ENCODE measurements around the gene RET.

Gene RET

GRCh38 chr10:43113201-43114087 lies 36.6 kb downstream of the RET start:
- H3K9me3 ChIP-seq (ENCODE audit: control insufficient read depth, low read length), result no peaks in the 10 kb centered on the region
- H2AFZ ChIP-seq, result no peak overlapping the region
- H3K79me2 ChIP-seq, result no peaks in the 10 kb centered on the region
- no peak overlapping the region for H3K27ac ChIP-seq
- no peaks in the 10 kb centered on the region for H3K4me1 ChIP-seq
- no peak overlapping the region for H3K4me3 ChIP-seq (ENCODE audit: low read depth, low read length)
- H3K36me3 ChIP-seq (ENCODE audit: control insufficient read depth, insufficient read depth, low read length), result no peaks in the 10 kb centered on the region
- H3K9ac ChIP-seq, result no peak overlapping the region
- H3K27me3 ChIP-seq (ENCODE audit: control insufficient read depth, insufficient read depth, low read length), result no peaks in the 10 kb centered on the region
- no peak overlapping the region for H3K4me2 ChIP-seq (ENCODE audit: low read length)
- TF ChIP-seq CTCF (IDR thresholded peaks at IDR 0.05), result no peak

GRCh38 chr10:43114088-43114742 lies 37.3 kb downstream of the RET start:
- H3K9ac ChIP-seq, result no peak overlapping the region
- no peak for TF ChIP-seq CTCF (IDR thresholded peaks at IDR 0.05)
- H3K4me2 ChIP-seq (ENCODE audit: low read length), result no peak overlapping the region
- H2AFZ ChIP-seq, result no peak overlapping the region
- no peaks in the 10 kb centered on the region for H3K36me3 ChIP-seq (ENCODE audit: control insufficient read depth, insufficient read depth, low read length)
- no peaks in the 10 kb centered on the region for H3K9me3 ChIP-seq (ENCODE audit: control insufficient read depth, low read length)
- no peaks in the 10 kb centered on the region for H3K4me1 ChIP-seq
- H3K27me3 ChIP-seq (ENCODE audit: control insufficient read depth, insufficient read depth, low read length), result no peaks in the 10 kb centered on the region
- no peaks in the 10 kb centered on the region for H3K79me2 ChIP-seq
- H3K27ac ChIP-seq, result no peak overlapping the region
- no peak overlapping the region for H3K4me3 ChIP-seq (ENCODE audit: low read depth, low read length)

- Histone ChIP-seq H3K36me3 (ENCODE audit: control insufficient read depth, insufficient read depth, low read length) (no peaks in the 10 kb centered on the region), H3K79me2 (no peaks in the 10 kb centered on the region), H3K4me3 (ENCODE audit: low read depth, low read length) (no peak overlapping the region), H3K9me3 (ENCODE audit: control insufficient read depth, low read length) (no peaks in the 10 kb centered on the region), H3K27me3 (ENCODE audit: control insufficient read depth, insufficient read depth, low read length) (no peaks in the 10 kb centered on the region), H3K9ac (no peak overlapping the region), H3K4me2 (ENCODE audit: low read length) (no peak overlapping the region), H3K4me1 (no peaks in the 10 kb centered on the region), H3K27ac (no peak overlapping the region), H2AFZ (no peak overlapping the region)
- no peak for TF ChIP-seq CTCF (IDR thresholded peaks at IDR 0.05)
Observed at GRCh38 chr10:43114743-43115611, 38.1 kb downstream of the RET start.

- H3K4me2 ChIP-seq (ENCODE audit: low read length), result no peak overlapping the region
- no peak overlapping the region for H3K9ac ChIP-seq
- H3K36me3 ChIP-seq (ENCODE audit: control insufficient read depth, insufficient read depth, low read length), result no peaks in the 10 kb centered on the region
- H3K79me2 ChIP-seq, result no peaks in the 10 kb centered on the region
- TF ChIP-seq CTCF (IDR thresholded peaks at IDR 0.05), result no peak
- H3K9me3 ChIP-seq (ENCODE audit: control insufficient read depth, low read length), result no peaks in the 10 kb centered on the region
- no peak overlapping the region for H3K27ac ChIP-seq
- no peak overlapping the region for H3K4me3 ChIP-seq (ENCODE audit: low read depth, low read length)
- H3K4me1 ChIP-seq, result no peaks in the 10 kb centered on the region
- H3K27me3 ChIP-seq (ENCODE audit: control insufficient read depth, insufficient read depth, low read length), result no peaks in the 10 kb centered on the region
- H2AFZ ChIP-seq, result no peak overlapping the region
Observed at GRCh38 chr10:43115881-43116595, 39.2 kb downstream of the RET start.
